ENCODE measurements around the gene OXCT1.

DNA sequence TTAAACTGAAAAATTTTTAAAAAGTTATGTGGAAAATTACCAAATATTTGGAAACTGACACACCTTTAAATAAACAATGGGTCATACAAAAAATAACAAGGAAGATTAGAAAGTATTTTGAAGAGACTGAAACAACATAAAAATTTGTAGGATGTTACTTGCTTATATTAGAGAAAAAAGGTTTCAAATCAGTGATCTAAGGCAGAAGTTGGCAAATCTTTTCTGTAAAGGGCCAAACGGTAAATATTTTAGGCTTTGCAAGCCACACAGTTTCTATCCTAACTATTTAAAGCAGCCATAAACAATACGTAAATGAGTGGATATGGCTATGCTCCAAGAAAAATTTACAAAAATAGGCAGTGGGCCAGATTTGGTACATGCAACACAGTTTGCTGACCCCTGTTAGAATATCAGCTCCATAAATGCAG, 81.3 kb downstream of the OXCT1 start:
- TF ChIP-seq, protein P1, sequence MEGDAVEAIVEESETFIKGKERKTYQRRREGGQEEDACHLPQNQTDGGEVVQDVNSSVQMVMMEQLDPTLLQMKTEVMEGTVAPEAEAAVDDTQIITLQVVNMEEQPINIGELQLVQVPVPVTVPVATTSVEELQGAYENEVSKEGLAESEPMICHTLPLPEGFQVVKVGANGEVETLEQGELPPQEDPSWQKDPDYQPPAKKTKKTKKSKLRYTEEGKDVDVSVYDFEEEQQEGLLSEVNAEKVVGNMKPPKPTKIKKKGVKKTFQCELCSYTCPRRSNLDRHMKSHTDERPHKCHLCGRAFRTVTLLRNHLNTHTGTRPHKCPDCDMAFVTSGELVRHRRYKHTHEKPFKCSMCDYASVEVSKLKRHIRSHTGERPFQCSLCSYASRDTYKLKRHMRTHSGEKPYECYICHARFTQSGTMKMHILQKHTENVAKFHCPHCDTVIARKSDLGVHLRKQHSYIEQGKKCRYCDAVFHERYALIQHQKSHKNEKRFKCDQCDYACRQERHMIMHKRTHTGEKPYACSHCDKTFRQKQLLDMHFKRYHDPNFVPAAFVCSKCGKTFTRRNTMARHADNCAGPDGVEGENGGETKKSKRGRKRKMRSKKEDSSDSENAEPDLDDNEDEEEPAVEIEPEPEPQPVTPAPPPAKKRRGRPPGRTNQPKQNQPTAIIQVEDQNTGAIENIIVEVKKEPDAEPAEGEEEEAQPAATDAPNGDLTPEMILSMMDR (conservative IDR thresholded peaks at IDR 0.05 in 1 of 2, IDR thresholded peaks at IDR 0.05 in 1 of 2; ENCODE audit: extremely low read depth in 1 of 2, insufficient read depth in 1 of 2, low read depth in 1 of 2, low read length in 2 of 2): no peak
- no peak for TF ChIP-seq EZH2 (IDR thresholded peaks at IDR 0.05; ENCODE audit: borderline replicate concordance, low read length)
